GM06990 (cell line): ENCODE results near the gene TMSB15C.
"Not testable (repeated sequence)": the region's sequence is repeated elsewhere in the genome, so short reads cannot be mapped to it uniquely, and the experiment has no call there.

Experiments used
- DNase-seq: peaks from one replicate; pipeline ENCODE4 v3.0.0-alpha.2; 2011; ENCODE audit not compliant: insufficient read length; ENCODE audit errors: extremely low read depth
- H3K27me3 ChIP-seq: replicated peaks from 2 replicates; pipeline ENCODE4 v1.6.0; 2011; ENCODE audit warnings: low read length; ENCODE audit not compliant: control insufficient read depth, insufficient read depth
- H3K36me3 ChIP-seq: 2 replicates; pipeline ENCODE4 v1.5.1; 2011; ENCODE audit warnings: low read length; ENCODE audit not compliant: control insufficient read depth, insufficient read depth
- H3K4me3 ChIP-seq: replicated peaks from 2 replicates; pipeline ENCODE4 v1.5.1; 2011; ENCODE audit warnings: low read depth, mild to moderate bottlenecking, control low read depth, low read length
- TF ChIP-seq, protein P1 (sequence below): IDR thresholded peaks from 2 replicates; pipeline ENCODE4 v1.5.1; 2011; ENCODE audit warnings: low read length, control low read depth, mild to moderate bottlenecking, inconsistent platforms; ENCODE audit not compliant: insufficient read depth, poor library complexity, severe bottlenecking

TMSB15C gene

DNA sequence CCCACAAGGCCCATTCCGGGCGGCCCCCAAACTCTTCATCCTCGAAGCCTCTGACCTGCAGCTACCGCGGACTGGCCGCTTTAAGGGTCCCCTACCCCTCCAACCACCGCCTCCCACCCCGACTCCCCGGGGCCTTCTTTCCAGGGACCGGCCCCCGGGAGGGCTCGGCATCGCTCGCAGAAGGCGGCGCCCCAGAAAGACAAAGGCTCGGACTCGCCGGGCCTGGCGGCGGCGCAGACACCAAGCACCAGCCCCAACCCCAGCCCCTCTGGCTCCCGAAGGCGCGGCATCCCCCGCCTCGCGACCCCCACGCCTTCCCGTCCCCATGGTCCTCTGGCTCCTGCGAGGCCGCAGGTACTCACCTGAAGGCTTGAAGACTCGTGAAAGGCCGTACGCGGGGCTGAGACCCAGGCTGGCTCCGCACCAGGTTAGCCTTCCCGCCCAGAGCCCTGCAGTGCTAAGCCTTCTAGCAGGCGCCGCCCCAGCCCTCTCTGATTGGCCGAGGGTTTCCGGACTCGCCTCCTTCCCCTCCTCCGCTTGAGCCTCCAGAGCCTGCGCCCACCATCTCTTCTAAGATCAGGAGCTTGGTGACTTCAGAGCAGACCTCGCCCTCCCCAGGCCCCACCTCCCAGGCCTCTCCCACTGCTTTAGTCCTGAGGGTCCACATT lies at the start of gene TMSB15C:
TSS of gene TMSB15C (minus strand) at position 459 of the 668 bp plus-strand sequence.
- H3K36me3 ChIP-seq, DNase-seq, H3K4me3 ChIP-seq, H3K27me3 ChIP-seq: not testable (repeated sequence)

DNA sequence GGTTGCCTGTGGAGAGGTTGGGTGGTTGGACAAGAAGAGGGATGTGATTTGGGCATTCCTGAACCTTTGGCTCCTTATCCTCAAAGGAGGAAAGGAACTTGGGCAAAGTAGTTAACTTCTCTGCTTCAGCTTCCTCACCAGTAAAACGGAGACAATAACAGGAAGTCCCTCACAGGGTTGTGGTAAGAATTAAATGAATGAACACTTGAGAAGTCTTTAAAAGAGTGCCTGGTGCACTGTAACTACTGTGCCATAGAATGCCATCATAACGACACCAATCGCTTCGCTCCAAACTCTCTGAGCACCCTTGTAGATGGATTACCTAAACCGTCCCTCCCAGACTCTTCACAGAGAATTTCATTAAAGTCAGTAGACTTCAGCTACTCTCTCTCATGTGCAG lies 46.8 kb upstream of the TMSB15C start:
- TF ChIP-seq, protein P1, sequence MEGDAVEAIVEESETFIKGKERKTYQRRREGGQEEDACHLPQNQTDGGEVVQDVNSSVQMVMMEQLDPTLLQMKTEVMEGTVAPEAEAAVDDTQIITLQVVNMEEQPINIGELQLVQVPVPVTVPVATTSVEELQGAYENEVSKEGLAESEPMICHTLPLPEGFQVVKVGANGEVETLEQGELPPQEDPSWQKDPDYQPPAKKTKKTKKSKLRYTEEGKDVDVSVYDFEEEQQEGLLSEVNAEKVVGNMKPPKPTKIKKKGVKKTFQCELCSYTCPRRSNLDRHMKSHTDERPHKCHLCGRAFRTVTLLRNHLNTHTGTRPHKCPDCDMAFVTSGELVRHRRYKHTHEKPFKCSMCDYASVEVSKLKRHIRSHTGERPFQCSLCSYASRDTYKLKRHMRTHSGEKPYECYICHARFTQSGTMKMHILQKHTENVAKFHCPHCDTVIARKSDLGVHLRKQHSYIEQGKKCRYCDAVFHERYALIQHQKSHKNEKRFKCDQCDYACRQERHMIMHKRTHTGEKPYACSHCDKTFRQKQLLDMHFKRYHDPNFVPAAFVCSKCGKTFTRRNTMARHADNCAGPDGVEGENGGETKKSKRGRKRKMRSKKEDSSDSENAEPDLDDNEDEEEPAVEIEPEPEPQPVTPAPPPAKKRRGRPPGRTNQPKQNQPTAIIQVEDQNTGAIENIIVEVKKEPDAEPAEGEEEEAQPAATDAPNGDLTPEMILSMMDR: no peak
- H3K36me3 ChIP-seq: no peaks in the 10 kb centered on the region
- no peaks in the 10 kb centered on the region for H3K27me3 ChIP-seq
- no peak overlapping the region for H3K4me3 ChIP-seq
- no peak for DNase-seq

DNA sequence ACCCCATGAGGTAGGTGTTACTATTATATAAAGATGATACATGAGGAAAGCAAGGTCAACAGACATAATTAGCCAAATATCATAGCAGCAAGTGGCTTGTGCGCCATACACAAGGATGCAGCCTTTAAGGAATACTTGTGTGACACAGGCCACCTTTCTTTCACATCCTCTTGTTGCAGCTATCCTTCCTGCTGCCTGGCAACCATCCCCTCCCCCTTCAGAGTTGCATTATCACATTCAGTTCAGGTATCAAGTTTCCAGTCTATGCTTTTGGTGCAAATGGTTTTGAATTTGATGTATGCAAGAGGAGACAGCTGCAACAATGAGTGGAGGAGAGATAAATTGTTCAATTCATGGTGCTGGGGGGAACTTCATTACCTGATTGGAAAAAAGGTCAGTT lies 42.7 kb upstream of the TMSB15C start:
- H3K36me3 ChIP-seq: no peaks in the 10 kb centered on the region
- H3K4me3 ChIP-seq: no peak overlapping the region
- no peak for DNase-seq
- H3K27me3 ChIP-seq: no peaks in the 10 kb centered on the region
- TF ChIP-seq, protein P1: no peak

DNA sequence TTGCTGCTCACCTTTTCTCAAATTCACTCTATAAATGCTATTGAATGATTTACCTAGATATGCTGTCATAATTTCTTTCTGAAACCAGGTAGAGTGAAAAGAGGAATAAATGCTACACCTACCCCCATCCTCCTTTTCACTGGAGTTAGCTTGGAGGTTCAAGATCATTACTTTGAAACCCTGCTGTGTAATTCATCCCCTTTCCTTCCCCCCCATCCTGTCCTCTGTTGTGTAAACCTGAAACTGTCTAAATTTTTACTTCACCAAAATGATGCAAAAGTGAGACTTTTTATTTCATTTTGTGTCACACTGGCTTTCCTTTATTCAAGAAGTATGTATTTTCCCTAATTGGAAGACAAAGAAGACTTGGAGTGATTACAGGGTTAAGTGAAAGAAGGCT lies 41.7 kb upstream of the TMSB15C start:
- TF ChIP-seq, protein P1: no peak
- no peak overlapping the region for H3K4me3 ChIP-seq
- no peaks in the 10 kb centered on the region for H3K27me3 ChIP-seq
- H3K36me3 ChIP-seq: no peaks in the 10 kb centered on the region
- no peak for DNase-seq

DNA sequence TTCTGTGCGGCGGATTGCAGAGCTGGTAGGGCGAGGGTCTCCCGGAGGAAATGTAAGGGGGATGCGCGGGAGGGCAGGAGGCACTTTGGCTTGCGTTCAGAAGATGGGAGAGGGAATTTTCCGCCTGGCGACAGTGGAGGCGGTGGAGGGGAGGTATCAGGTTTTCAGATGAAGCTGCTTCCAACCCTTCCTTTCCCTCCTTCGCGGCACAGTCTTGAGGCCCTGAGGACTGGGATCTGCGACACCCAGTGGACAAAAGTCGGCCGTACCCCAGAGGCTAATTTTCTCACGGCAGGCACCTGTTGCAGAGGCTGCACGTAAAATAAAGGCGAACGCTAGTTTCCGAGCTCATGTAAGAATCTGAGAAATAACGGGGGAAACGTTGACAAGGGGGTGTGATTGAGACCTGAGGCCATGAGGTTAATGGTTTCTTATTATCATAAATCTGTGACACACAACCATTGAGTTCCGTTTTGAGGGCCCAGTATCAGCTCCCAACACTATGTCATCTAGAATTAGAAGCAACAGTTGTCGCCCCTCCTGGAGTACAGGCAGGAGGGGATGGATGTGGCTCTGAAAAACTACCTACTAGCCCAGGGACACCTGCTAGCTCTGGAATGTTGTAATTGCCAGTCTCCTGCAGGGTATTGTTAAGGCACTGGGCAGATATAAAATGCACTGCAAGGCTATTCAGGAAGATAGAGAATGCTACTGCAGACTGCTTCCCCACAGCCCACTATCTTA lies 37.4 kb upstream of the TMSB15C start:
- Histone ChIP-seq H3K4me3 (peak overlapping the region; percentile 62), H3K27me3 (no peaks in the 10 kb centered on the region), H3K36me3 (no peaks in the 10 kb centered on the region)
- DNase-seq: peak; percentile 30
- TF ChIP-seq, protein P1: peak; percentile 54

DNA sequence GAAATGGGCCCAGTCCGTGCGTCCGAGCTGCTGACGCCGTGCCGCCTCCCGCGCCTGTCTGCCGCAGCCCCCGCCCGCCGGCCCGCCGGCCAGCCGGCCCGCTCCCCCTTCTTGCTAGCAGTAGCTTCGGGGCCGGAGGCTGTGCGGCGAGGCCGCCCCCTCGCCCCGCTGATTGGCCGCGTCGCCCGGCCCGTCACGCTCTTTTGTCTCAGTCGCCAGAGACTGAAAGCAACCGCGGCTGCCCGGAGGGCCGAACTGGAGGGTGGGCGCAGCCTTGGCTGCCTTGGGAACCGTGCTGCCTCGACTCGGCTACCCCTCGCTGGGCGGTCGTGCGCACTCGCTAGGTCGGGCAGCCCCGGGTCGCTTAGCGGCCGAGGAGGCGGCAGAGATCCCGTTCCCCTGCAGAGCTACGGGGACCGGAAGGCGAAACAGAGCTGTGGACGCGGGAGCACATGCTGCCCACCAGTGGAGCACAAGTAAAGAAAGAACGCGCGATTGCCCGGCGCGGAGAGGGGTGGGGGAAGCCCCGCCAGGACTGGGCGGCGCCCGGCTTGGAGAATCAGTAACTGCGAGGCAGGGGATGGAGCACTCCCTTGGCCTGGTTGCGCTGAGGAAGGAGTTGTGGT lies 36.4 kb upstream of the TMSB15C start, which contains the start of gene ZCCHC18:
TSS of gene ZCCHC18 (plus strand) at position 198 of the 626 bp plus-strand sequence. CDS start 1,589 bp downstream, outside the sequence.
- no peaks in the 10 kb centered on the region for H3K36me3 ChIP-seq
- peak within 1 kb of the TSS; percentile 62 for H3K4me3 ChIP-seq
- H3K27me3 ChIP-seq: no peaks in the 10 kb centered on the region
- DNase-seq: peak; percentile 88
- TF ChIP-seq, protein P1: no peak

DNA sequence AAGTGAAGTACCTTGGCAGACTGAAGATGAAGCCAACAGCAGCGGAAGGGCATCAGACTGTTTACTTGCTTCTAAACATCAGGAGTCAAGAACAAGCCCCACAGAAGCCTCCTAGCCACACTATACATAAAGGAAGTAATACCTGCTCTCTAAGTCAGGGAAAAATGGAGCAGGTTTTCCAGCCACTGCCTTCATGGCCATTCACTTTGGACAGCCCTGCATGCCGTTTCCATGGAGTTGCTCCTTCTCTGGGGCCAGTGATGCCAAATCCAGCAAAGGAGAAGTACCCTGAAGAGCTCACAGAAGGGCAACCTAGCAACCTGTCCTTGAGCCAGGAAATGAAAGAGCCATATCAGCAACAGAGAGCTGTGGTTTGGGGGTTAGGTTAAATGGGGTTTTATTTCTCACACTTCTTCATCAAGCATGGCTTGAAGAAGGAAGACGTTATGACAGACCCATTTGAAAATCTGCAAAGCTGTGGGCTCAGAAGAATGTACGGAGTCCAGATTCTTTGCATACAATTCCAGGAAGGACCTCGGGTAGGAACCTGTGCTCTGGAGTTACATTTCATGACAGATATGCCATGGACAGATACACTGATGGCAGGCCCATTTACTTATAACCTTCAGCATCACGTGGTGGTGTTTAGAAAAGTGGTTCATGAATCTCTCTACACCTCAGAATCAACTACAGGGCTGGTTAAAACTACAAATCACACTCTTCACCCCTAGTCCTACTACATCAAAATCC lies 34.6 kb upstream of the TMSB15C start:
- H3K27me3 ChIP-seq, H3K4me3 ChIP-seq, DNase-seq, H3K36me3 ChIP-seq: not testable (repeated sequence)
